Ovary (tissue), 3 donors: ENCODE measurements around the gene DSCAML1.

Experiments
- CTCF ChIP-seq, 3 donors: fragments of 450-650 bp in 2 of 3; fragments of 200-600 bp in 1 of 3; IDR thresholded peaks; one replicate each; pipeline versions ENCODE4 v1.5.1 to v1.8.0; 2016 to 2022; ENCODE audit warnings: antibody characterized with exemption in 3 of 3, mild to moderate bottlenecking in 1 of 3
- POLR2A ChIP-seq: fragments of 450-650 bp; IDR thresholded peaks from one replicate; pipeline ENCODE4 v1.6.1; 2017; ENCODE audit warnings: antibody characterized with exemption, mild to moderate bottlenecking, moderate library complexity
- donor health status: DM: no; HTN: no; CAD: no.

- TF ChIP-seq CTCF (IDR thresholded peaks at IDR 0.05): no peak
- no peak for TF ChIP-seq POLR2A
Observed at GRCh38 chr11:117840881-117841550, 44.0 kb upstream of the DSCAML1 start.
